Lung (tissue), 12 donors: ENCODE results near the gene NDUFB10. TPM values are rescaled to one million over a fixed set of nuclear protein-coding genes. Genes with fewer than 3 reads are reported as not detected.

Experiments
- ATAC-seq: fragments of 200-7000 bp; cut with Tn5 transposase; one replicate; pipeline ENCODE4 v1.9.1; 2020; ENCODE audit warnings: moderate number of reproducible peaks; ENCODE audit not compliant: insufficient read depth, low FRiP score
- DNase-seq, 3 donors: peaks; one replicate each; pipeline ENCODE4 v3.0.0-alpha.2; 2013 to 2017
- H3K27ac ChIP-seq, 2 donors: one replicate each; pipeline ENCODE4 v1.5.1; 2013; ENCODE audit warnings: mild to moderate bottlenecking in 2 of 2, moderate library complexity in 2 of 2, control low read depth in 1 of 2, inconsistent platforms in 1 of 2, low read depth in 1 of 2, low read length in 1 of 2
- H3K27me3 ChIP-seq, 3 donors: one replicate each; pipeline ENCODE4 v1.5.1; 2013; ENCODE audit warnings: low read length in 2 of 3; ENCODE audit not compliant: control insufficient read depth in 3 of 3, insufficient read depth in 3 of 3
- H3K36me3 ChIP-seq, 4 donors: one replicate each; pipeline ENCODE4 v1.5.1; 2013; ENCODE audit warnings: low read length in 4 of 4, mild to moderate bottlenecking in 1 of 4, moderate library complexity in 1 of 4; ENCODE audit not compliant: control insufficient read depth in 4 of 4, insufficient read depth in 4 of 4
- H3K4me1 ChIP-seq, 5 donors: one replicate each; pipeline ENCODE4 v1.5.1; 2013; ENCODE audit warnings: low read length in 5 of 5, mild to moderate bottlenecking in 2 of 5, moderate library complexity in 1 of 5; ENCODE audit not compliant: control insufficient read depth in 5 of 5, insufficient read depth in 5 of 5
- H3K4me3 ChIP-seq: one replicate; pipeline ENCODE4 v1.5.1; 2013; ENCODE audit warnings: mild to moderate bottlenecking, control low read depth, moderate library complexity
- H3K9ac ChIP-seq, 2 donors: one replicate each; pipeline ENCODE4 v1.5.1; 2013; ENCODE audit warnings: low read length in 2 of 2, control low read depth in 1 of 2; ENCODE audit not compliant: insufficient read depth in 1 of 2
- H3K9me3 ChIP-seq, 4 donors: one replicate each; pipeline ENCODE4 v1.5.1; 2013; ENCODE audit warnings: low read length in 3 of 4, mild to moderate bottlenecking in 1 of 4, moderate library complexity in 1 of 4; ENCODE audit not compliant: control insufficient read depth in 4 of 4, insufficient read depth in 3 of 4
- CTCF ChIP-seq: IDR thresholded peaks from 2 replicates; pipeline ENCODE4 v1.5.1; 2012; ENCODE audit warnings: mild to moderate bottlenecking; ENCODE audit errors: control extremely low read depth, extremely low read depth
- WGBS, 2 donors: extraction: QIAGEN DNeasy Blood & Tissue Kit; methylation state at CpG; one replicate each; pipeline ENCODE4 v1.1.7; 2013; 5-methylcytosine and 5-hydroxymethylcytosine counted together
- polyA plus RNA-seq, 2 donors: library from polyadenylated mRNA; stranded (reverse); fragments of 200-250 nt; gene quantifications; one replicate each; pipeline ENCODE4 v1.2.1, GENCODE V29; 2013
- total RNA-seq, 2 donors: library from RNA; depleted of rRNA in 1 of 2; stranded (reverse); fragments of >200 nt in 1 of 2; gene quantifications; one replicate each; pipeline ENCODE4 v1.2.1, GENCODE V29; 2014 to 2021
- donor health status: control.
- donor health status: control.
- donor health status: Bipolar disorder and iron deficiency.
- donor health status: healthy.
- donor health status: DM: yes; HTN: yes; CAD: no.

NDUFB10 gene
- total and polyA plus RNA-seq, 4 donors = 107 to 187 (median 131) TPM

GRCh38 chr16:1920727-1921171 is 38.6 kb upstream of the NDUFB10 start:
- H3K4me1 ChIP-seq = peaks cover 0 to 6% (median 0%) of the 10 kb centered on the region in 5 donors
- no peaks in the 10 kb centered on the region for H3K36me3 ChIP-seq
- H3K27me3 ChIP-seq = peaks cover 7 to 66% (median 55%) of the 10 kb centered on the region in 3 donors
- peaks cover 0 to 4% (median 0%) of the 10 kb centered on the region in 4 donors for H3K9me3 ChIP-seq
- WGBS, 2 donors = 12 to 13% methylated on average over 15 of the region's 15 CpGs
- H3K9ac ChIP-seq = no peak overlapping the region
- no peak overlapping the region for H3K4me3 ChIP-seq
- TF ChIP-seq CTCF = no peak
- H3K27ac ChIP-seq = no peak overlapping the region
- DNase-seq = peak in 1 of 3 donors; percentile 31
- peak; percentile 34 for ATAC-seq

GRCh38 chr16:1922357-1922756 is 37.0 kb upstream of the NDUFB10 start:
- ATAC-seq (no peak), DNase-seq (no peak)
- Histone ChIP-seq H3K4me1 (peaks cover 0 to 6% (median 0%) of the 10 kb centered on the region in 5 donors), H3K27me3 (peaks cover 7 to 51% (median 46%) of the 10 kb centered on the region in 3 donors), H3K36me3 (no peaks in the 10 kb centered on the region), H3K9me3 (peaks cover 0 to 2% (median 0%) of the 10 kb centered on the region in 4 donors), H3K27ac (no peak overlapping the region), H3K9ac (no peak overlapping the region), H3K4me3 (no peak overlapping the region)
- no peak for TF ChIP-seq CTCF
- WGBS, 2 donors = 78 to 84% methylated on average over 8 of the region's 8 CpGs

GRCh38 chr16:1923299-1924034 is 35.9 kb upstream of the NDUFB10 start:
- no peaks in the 10 kb centered on the region for H3K36me3 ChIP-seq
- peak; percentile 30 to 58 (median 36) for DNase-seq
- H3K27ac ChIP-seq = no peak overlapping the region
- H3K4me3 ChIP-seq = no peak overlapping the region
- peaks cover 0 to 5% (median 0%) of the 10 kb centered on the region in 5 donors for H3K4me1 ChIP-seq
- peaks cover 7 to 46% (median 46%) of the 10 kb centered on the region in 3 donors for H3K27me3 ChIP-seq
- no peak for TF ChIP-seq CTCF
- ATAC-seq = no peak
- H3K9ac ChIP-seq = no peak overlapping the region
- WGBS, 2 donors = 12% methylated on average over 23 to 24 of the region's 24 CpGs
- peaks cover 0 to 2% (median 0%) of the 10 kb centered on the region in 4 donors for H3K9me3 ChIP-seq
